Endothelial cell of umbilical vein (primary cell): ENCODE results near the gene TMEM184B. TPM values are rescaled to one million over a fixed set of nuclear protein-coding genes. Genes with fewer than 3 reads are reported as not detected.

Experiments
- BruUV-seq: library from RNA; stranded (reverse); fragments of 400-500 nt; replicated peaks from 2 replicates; lab custom pipeline; 2021; lab: Mats Ljungman, UMichigan
- CTCF ChIA-PET: fragments of 300-600, 350-600 bp; sonication (Branson Sonifier 250); formaldehyde crosslinking; loops from one replicate; lab custom pipeline; 2021; ENCODE audit warnings: antibody characterized with exemption, inconsistent platforms; lab: Charles Lee
- POLR2A ChIA-PET: fragments of 300-600, 350-600 bp; sonication (Branson Sonifier 250); formaldehyde crosslinking; loops from one replicate; lab custom pipeline; 2021; ENCODE audit warnings: antibody characterized with exemption, inconsistent platforms; lab: Charles Lee
- DNase-seq: peaks from one replicate; pipeline ENCODE4 v3.0.0-alpha.2; 2011; ENCODE audit warnings: low read depth, low spot score
- FAIRE-seq: peaks from 2 replicates; lab custom pipeline; 2011; peaks lifted over from hg19 to GRCh38; lab: Jason Lieb, UNC
- H2AFZ ChIP-seq: 2 replicates; pipeline ENCODE4 v1.6.0; 2012; ENCODE audit warnings: low read depth, low read length, control low read depth, inconsistent platforms
- H3K27ac ChIP-seq: 2 replicates; pipeline ENCODE4 v1.5.1; 2011; ENCODE audit warnings: low read depth, mild to moderate bottlenecking, control low read depth, low read length, moderate library complexity; ENCODE audit not compliant: insufficient read depth
- H3K27me3 ChIP-seq, 2 experiments: 2 replicates each; pipeline versions ENCODE4 v1.6.0 to v1.6.1; 2011; ENCODE audit warnings: low read length in 2 of 2, mixed read lengths in 1 of 2; ENCODE audit not compliant: control insufficient read depth in 2 of 2, insufficient read depth in 2 of 2
- H3K36me3 ChIP-seq, 2 experiments: 2 replicates in 1 of 2; 3 replicates in 1 of 2; pipeline ENCODE4 v1.5.1; 2011; ENCODE audit warnings: low read length in 2 of 2, mild to moderate bottlenecking in 1 of 2, moderate library complexity in 1 of 2; ENCODE audit not compliant: control insufficient read depth in 2 of 2, insufficient read depth in 2 of 2; ENCODE audit errors: extremely low read depth in 1 of 2
- H3K4me1 ChIP-seq: 3 replicates; pipeline ENCODE4 v1.5.1; 2011; ENCODE audit warnings: mild to moderate bottlenecking, low read length; ENCODE audit not compliant: control insufficient read depth, insufficient read depth; ENCODE audit errors: extremely low read depth
- H3K4me2 ChIP-seq: 2 replicates; pipeline ENCODE4 v1.6.1; 2011; ENCODE audit warnings: low read length, control low read depth, mixed read lengths; ENCODE audit not compliant: insufficient read depth
- H3K4me3 ChIP-seq, 3 experiments: fragments of 200-600 bp in 1 of 3; sonication (generic), shearing (Covaris generic) in 1 of 3; replicated peaks in 1 of 3; 2 replicates each; pipeline ENCODE4 v1.5.1; 2011 to 2016; ENCODE audit warnings: control low read depth in 3 of 3, low read length in 3 of 3, mild to moderate bottlenecking in 2 of 3, inconsistent platforms in 1 of 3, low read depth in 1 of 3, moderate library complexity in 1 of 3; ENCODE audit not compliant: insufficient read depth in 1 of 3
- H3K79me2 ChIP-seq: 2 replicates; pipeline ENCODE4 v1.6.0; 2012; ENCODE audit warnings: low read length, inconsistent platforms; ENCODE audit not compliant: control insufficient read depth, insufficient read depth
- H3K9ac ChIP-seq: replicated peaks from 2 replicates; pipeline ENCODE3; 2011; ENCODE audit warnings: low read length, control low read depth; ENCODE audit not compliant: insufficient read depth; ENCODE audit errors: extremely low read depth
- H3K9me1 ChIP-seq: replicated peaks from 3 replicates; pipeline ENCODE4 v1.6.0; 2011; ENCODE audit warnings: mild to moderate bottlenecking, low read length; ENCODE audit not compliant: control insufficient read depth, insufficient read depth; ENCODE audit errors: extremely low read depth
- H3K9me3 ChIP-seq: replicated peaks from 2 replicates; pipeline ENCODE4 v1.5.1; 2012; ENCODE audit warnings: low read length, inconsistent platforms; ENCODE audit not compliant: control insufficient read depth, insufficient read depth
- H4K20me1 ChIP-seq: replicated peaks from 2 replicates; pipeline ENCODE3; 2011; ENCODE audit warnings: mild to moderate bottlenecking, low read length; ENCODE audit not compliant: control insufficient read depth, insufficient read depth; ENCODE audit errors: extremely low read depth
- EZH2 ChIP-seq: IDR thresholded peaks from 2 replicates; pipeline ENCODE4 v1.6.1; 2012; ENCODE audit warnings: borderline replicate concordance, low read depth, mild to moderate bottlenecking, moderate library complexity, low read length, inconsistent platforms; ENCODE audit not compliant: severe bottlenecking
- JUN ChIP-seq: IDR thresholded peaks from 2 replicates; pipeline ENCODE4 v1.6.1; 2011; ENCODE audit warnings: borderline replicate concordance, low read depth; ENCODE audit not compliant: insufficient read length, insufficient read depth
- MAX ChIP-seq: IDR thresholded peaks from 2 replicates; pipeline ENCODE4 v1.6.1; 2011; ENCODE audit not compliant: insufficient read depth, insufficient read length
- POLR2A ChIP-seq: IDR thresholded peaks from 2 replicates; pipeline ENCODE4 v1.6.1; 2012; ENCODE audit warnings: low read depth, mild to moderate bottlenecking, control low read depth, low read length
- dilution Hi-C: fragments of 300-500 bp; cut with MboI; formaldehyde crosslinking; loops from one replicate; pipeline ENCODE4 v1.15.0; 2019; ENCODE audit warnings: low sequenced_read_pairs; ENCODE audit not compliant: extremely low pct_ligation_motif_present
- intact Hi-C: fragments of 100-400 bp; cut with micrococcal nuclease; formaldehyde crosslinking; loops from one replicate; pipeline ENCODE4 v1.10.0; 2022
- polyA plus RNA-seq, 4 experiments: library from polyadenylated mRNA; depleted of rRNA in 3 of 4; stranded (reverse) in 3 of 4; unstranded in 1 of 4; fragments of >200 nt; gene quantifications; 2 replicates each; pipeline versions ENCODE4 v1.2.1 to v1.2.3, GENCODE V29; 2011 to 2012; ENCODE audit warnings: missing spikeins in 1 of 4
- total RNA-seq: library from RNA; stranded (reverse); gene quantifications from 2 replicates; pipeline ENCODE4 v1.2.3, GENCODE V29; 2021

Gene TMEM184B
- total and polyA plus RNA-seq, 2 donors (not counting 3 experiments of a cell fraction or from before 2014, with no cell fraction given) = 72.5 to 96.6 TPM

DNA sequence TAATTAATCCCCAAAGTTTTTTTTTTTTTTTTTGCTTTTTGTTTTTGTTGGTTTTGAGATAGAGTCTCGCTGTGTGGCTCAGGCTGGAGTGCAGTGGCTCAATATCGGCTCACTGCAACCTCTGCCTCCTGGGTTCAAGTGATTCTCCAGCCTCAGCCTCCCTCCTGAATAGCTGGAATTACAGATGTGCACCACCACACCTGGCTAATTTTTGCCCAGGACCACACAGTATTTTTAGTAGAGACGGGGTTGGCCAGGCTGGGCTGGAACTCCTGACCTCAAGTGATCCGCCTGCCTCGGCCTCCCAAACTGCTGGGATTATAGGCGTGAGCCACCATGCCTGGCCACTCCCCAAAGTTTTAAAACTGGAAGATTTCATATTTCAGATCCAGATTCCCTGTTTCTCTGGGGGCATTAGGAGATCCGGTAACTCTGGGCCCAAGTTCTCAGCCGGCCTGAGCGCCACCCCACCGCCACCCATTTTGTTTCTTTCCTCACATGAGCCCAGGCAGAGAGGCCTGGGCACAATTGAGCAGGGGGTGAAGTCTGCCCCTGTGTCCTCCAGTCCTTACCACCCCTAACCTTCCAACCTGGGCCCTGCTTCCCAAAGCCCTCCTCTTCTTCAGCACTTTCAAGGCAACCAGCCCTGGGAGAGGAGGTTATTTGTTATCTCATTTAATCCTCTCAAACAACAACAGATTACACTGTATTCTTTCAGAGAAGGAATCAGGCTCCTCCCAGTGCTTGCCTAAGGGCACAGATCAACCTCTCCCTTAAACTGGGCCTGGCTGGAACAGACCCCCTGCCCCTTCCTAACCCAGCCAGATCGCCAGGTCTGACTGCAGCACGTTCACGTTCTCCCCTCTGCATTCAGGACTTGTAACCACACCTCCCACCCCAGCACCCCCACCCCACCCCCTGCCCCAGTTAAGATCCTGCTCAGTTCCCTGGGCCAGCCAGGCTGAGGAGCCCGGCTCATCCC, 46.3 kb upstream of the TMEM184B start:
- POLR2A ChIA-PET = interaction anchor here (0.7 kb wide), 1 partner anchor 381 kb away, joined by 3 read pairs; no protein-coding TSS in a partner anchor
- peak overlapping the region; percentile 68 for H3K4me2 ChIP-seq
- dilution Hi-C loops = no loop called here
- no peaks in the 10 kb centered on the region for H3K36me3 ChIP-seq
- FAIRE-seq (no peak), DNase-seq (no peak)
- no peaks in the 10 kb centered on the region for H3K27me3 ChIP-seq
- TF ChIP-seq JUN (no peak), EZH2 (no peak), MAX (no peak), POLR2A (no peak)
- peaks cover 28% of the 10 kb centered on the region for H3K4me1 ChIP-seq
- peak overlapping the region; percentile 47 for H3K9ac ChIP-seq
- H3K79me2 ChIP-seq = peaks cover 29% of the 10 kb centered on the region
- H3K27ac ChIP-seq = peak overlapping the region; percentile 77
- no peaks in the 10 kb centered on the region for H3K9me3 ChIP-seq
- H3K4me3 ChIP-seq = no peak overlapping the region
- H4K20me1 ChIP-seq = no peaks in the 10 kb centered on the region
- H2AFZ ChIP-seq = no peak overlapping the region
- intact Hi-C loops = loop anchor here (1.0 to 5.0 kb wide), 3 partner anchors 34 to 102 kb away; no protein-coding TSS in a partner anchor
- CTCF ChIA-PET = interaction anchor here (0.7 to 0.8 kb wide), 2 partner anchors 22 to 88 kb away, joined by 3 read pairs; no protein-coding TSS in a partner anchor
- H3K9me1 ChIP-seq = no peaks in the 10 kb centered on the region
- TSS peak; percentile 76 for BruUV-seq
